NCI-H774 (cell line): ENCODE data around the gene TPM2.

Experiments used
- DNase-seq: peaks from one replicate; lab custom pipeline; 2025; lab: John Stamatoyannopoulos, UW

TPM2 gene

DNA sequence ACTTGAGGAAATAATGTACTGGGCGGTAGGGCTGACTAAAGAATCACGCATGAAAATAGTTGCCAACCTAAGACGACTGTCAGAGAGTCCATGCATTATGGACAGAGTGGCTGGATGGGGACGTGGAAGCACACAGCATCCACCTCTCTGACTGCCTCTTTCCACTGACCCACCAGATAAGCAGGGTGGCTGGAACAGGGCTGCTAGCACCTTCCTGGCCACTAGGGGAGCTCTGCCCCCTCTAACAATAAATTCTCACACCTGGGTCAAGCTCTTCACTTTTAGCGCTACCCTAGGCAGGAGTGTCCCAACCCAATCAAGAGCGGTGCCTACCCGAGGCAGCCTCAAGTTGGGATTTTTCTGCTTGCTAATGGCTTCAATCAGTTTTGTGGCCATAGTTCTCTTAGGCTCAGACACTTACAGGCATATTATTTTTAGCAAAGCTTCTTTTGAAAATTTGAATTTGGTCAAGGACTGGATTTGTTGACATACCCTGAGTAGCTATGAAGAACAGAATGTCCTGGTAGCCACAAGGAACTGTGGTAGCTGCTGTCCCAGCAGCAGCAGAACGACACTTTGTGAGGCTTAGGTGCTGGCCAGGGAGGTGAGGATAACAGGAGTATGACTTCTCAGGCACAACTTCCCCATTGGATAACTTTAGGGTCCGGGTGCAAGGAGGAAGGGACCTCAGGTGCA lies 6.9 kb upstream of the TPM2 start:
- DNase-seq = peak; percentile 3

DNA sequence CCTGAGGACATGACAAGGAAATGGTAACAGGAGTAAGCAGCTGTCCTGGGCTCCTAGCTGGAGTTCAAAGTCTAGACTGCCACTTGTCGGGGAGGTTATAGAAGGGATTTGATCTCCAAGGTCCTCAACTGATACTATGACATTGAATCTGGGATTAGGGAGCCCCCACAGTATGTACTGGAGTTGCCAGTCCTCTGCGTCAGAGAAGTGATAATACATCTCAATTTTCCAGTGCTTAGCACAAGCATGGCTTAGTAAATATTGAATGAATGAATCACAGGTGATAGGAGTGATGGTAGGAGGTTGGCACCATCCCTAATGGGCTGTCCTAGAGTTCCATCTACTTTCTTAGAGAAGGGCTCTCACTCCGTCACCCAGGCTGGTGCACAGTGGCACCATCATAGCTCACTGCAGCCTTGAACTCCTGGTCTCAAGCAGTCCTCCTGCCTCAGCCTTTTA lies 6.2 kb upstream of the TPM2 start:
- DNase-seq = no peak

DNA sequence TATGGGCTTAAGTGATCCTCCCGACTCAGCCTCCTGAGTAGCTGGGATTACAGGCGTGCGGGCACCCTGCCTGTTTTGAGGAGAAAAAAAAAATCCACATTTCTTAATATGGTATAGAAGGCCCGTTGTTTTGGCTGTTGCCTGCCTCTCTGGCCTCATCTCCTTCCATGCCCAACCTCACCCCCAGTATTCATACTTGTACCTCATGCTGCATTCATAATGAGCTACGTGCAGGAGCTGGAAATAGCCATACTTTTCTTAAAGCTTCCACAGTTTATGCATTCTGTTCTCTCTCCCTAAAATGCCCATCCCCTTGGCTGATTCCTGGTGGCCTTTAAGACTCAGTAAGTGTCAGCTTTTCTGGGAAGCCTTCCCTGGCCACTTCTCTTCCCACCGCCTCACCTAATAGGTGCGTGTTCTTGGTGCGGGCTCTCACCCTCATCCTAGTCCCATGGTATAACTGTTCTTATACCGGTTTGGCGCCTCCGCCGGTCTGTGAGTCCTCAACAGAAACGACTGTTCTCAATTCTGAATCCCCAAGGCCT lies 2.1 kb upstream of the TPM2 start:
- no peak for DNase-seq

DNA sequence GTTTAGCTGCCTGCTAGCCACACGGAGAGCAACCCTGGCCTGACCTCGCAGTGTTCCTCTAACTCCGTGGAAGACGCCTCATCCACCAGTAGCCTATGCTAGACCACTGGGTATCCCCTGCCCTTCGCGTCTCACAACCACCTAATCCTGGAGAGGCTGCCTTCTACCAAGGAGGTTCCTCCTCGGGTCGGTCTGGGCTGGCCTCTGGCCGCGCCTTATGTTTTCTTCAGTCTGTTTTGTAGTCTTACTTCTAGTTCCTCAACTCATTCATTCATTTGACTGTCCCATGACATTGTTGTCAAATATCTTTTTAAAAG lies 1.6 kb upstream of the TPM2 start:
- no peak for DNase-seq

DNA sequence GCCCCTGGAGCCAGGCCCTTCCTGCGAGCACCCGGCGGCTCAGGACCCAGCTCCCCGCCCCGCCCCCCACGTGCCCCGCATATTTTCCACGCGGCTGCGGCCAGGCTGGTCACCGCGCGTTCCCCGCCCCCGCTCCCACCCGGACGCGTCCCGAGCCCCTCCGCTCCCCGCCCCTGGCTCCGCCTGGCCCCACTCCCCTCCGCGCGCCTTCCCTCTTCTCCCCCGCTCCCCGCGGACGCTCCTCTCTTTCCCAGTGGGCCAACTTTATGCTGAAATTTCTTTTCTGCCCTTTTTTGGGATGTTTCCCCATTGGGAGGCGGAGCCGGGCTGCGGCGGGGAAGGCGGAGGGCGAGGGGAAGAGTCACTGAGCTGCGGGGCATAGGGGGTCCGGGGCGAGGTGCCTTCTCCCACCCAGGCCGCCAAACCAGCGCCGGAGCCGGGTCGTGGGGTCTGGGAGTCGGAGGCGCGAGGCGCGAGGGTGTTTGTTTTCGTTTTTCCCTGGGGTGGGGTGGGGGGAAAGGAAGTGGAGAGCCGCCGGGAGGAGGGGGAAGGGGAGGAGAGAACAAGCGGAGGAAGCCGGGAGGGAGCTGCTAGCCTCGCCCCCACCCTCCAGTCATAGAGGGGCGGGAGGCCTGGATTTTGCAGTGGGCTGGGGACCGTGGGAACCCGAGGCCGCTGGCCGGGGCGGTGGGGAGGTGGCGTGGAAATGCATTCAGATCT lies 1.0 kb upstream of the TPM2 start:
- DNase-seq = peak; percentile 6

DNA sequence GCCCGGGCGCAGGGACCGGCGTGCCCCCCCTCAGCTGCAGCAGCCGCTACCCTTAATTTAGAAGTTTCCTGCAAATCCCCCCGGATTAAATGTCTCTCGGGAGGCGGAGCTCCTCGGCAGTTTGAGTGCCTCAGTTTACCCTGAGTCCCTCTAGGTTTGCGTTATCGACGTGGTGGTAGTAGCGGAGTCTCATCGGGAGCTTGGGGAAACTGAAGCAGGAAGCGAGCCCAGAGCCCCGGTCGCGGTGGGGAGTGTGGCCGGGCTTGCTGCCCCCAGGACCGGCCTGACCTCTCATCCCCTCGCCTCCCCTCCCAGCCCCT lies 529 bp upstream of the TPM2 start:
- no peak for DNase-seq

DNA sequence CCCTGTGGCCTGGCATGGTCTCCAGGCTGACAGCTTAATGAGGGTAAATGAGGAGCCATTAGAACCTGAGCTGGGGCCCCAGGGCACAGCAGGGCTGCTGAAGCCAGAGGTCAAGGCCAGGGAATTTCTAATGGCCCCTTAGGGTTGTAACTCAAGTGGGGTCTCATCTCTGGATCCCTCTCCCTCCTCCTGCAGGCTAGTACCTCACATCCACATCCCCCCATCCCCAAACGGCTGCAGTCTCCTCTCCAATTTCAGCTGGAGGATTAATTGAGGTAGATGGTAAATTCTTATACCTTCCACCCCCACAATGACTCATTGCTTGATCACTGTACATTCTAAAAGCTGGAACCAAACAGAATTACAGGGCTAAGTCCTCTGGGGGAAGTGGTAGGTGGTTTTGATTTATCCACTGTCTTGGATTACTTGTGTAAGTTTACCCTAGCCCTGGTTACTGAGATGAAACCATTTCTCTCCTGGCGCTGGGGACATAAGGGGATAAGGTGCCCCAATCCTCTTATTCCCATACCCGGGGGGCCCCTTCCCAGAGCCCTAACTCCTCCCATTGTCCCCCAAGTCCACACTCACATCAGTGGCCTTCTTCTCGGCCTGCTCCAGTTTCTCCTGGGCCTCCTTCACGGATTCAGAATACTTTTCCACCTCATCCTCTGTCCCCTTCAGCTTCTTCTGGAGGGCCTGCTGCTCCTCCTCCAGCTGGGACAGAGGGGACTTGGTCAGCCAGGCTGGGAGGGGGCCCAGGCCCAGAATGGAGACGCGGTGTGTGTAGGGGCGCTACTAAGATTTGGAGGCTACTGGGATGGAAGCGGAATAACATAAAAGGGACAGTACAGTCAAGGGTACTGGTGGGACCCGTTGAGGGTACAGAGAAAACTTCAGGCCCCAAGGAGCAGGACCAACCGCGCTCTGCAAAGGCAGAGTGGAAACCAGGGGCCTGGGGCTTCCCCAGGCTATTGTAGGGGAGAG lies 875 bp downstream of the TPM2 start:
- DNase-seq = no peak

DNA sequence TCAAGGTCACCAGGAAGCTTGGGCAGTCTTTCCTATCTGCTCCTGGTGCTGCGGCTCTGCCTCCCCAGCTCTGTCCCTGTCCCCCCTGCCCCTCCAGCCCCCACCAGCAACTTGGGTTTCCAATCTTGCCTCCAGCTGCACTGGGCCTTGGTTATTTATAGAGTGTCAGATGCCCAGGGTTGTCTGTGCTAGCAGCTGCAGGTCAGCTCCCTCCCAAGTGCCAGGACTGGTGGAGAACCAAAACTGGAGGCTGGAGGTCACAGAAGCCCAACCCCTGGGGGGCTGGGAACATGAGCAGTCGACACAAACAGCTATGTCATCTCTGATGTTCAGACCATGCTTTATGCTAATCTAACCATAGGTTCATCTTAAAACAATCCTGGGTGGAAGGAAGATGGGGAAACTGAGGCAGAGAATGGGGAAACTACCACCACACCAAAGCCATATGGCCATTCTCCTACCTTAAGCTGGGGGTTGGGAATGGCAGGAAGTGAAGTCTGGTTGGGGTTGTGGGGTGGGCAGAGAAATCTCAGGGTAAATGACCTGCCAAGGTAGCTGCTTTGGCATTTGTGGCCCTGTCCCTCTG lies 1.7 kb downstream of the TPM2 start:
- DNase-seq = no peak

DNA sequence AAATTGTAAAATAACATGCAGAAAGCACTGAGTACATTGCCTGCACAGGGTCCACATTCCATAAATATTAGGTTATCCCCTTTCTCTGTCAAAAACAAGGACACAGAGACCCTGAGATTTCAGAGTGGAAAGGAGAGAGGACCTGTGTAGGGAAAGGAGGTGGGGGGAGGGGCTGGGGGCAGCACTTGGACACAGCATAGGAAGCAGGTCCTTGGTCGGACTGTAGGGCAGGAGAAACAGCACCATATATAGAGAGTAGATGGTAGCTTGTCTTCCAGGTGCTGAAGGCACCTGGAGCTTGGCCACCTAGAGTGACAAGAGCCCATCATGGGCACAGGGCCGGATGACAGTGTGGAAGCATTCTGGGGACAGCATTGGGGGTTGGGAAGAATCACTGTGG lies 2.4 kb downstream of the TPM2 start:
- no peak for DNase-seq

DNA sequence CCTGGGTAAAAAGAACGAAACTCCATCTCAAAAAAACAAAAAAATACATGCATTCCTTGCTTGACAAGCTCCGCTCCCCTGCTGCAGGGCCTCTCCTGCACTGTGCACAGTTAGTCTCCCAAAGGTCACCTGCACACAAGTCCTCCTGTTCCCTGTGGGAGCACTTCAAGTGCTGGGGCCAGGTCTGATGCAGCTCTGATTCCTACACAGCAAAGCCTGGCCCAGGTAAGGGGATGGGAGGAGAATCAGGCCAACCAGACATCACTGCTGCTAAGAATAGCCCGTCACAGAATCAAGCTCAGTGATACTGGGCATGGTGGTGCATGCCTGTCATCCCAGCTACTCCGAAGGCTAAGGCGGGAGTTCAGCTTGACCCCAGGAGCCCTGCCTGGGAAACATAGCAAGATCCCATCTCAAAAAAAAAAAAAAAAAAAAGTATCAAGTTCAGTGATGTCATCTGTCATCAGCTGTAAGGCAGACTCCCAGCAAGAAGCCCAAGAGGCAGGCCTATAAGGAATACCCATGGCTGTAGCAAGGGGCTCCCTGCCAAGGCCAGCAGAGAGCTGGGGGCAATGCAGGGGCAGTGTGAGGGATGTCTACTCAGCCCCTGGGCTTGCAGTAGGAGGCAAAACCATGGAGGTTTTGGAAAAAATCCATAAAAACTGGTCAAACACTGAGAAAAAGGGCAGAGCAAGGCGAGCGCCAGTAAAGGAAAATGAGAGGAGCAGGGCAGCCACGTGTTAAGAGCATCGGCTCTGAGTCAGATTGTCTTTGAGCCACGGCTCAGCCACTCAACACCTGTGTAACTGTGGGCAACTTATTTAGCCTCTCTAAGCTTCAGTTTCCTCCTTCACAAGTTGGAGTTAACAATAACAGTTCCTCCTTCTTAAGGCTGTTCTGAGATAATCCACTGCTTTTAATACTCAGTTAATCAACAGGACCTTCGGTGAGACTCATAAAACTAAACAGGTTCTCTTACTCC lies 3.2 kb downstream of the TPM2 start:
- no peak for DNase-seq

DNA sequence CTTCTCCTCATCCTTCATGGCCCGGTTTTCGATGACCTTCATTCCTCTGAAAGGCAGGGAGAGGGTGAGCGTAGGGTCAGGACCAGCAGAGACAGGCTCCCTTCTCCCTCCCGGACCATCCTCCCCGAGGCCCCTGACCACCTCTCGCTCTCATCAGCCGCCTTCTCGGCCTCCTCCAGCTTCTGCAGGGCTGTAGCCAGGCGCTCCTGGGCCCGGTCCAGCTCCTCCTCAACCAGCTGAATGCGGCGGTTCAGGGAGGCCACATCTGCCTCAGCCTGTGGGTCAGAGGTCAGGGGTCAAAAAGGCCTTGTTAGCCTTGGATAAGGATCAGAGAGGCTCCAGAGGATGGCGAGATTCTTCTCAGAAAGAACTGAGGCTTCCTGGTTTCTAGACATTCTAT lies 4.2 kb downstream of the TPM2 start:
- DNase-seq = no peak

DNA sequence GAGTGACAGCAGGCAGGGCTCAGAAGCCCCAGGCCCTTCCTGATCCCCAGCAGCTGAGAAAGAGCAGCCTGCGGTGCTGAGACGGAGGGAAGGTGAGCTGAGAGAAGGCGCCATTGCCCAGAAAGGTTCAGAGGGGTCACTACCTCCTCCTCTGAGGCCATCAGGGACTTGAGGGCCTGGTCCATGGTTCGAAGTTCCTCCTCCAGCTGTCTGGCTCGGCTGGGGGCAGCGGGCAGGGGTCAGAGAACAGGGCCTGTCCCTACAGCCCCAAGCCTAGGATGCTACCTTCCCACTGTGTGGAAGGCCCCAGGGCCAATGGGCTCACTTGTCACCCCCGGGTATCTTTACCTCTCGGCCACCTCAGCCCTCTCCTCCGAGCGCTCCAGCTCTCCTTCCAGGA lies 4.8 kb downstream of the TPM2 start:
- no peak for DNase-seq

DNA sequence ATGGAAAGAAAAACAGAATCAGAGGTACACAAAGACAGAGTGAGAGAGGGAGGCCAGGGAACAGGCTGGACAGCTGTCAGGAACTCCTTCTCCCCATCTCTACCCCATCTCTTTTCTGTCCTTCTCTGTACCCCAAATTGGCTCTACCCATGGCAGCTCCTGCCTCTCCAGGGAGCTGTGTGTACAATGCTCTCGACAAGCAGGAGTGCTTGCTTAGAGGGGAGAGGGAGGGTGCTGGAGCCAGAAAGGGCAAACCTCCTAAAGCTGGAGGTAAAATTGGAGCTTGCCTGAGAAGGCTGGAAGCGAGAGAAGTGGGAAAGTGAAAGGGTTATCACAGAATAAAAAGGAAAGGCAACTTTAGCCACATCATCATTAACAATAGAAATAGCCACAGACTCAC lies 6.4 kb downstream of the TPM2 start:
- no peak for DNase-seq

DNA sequence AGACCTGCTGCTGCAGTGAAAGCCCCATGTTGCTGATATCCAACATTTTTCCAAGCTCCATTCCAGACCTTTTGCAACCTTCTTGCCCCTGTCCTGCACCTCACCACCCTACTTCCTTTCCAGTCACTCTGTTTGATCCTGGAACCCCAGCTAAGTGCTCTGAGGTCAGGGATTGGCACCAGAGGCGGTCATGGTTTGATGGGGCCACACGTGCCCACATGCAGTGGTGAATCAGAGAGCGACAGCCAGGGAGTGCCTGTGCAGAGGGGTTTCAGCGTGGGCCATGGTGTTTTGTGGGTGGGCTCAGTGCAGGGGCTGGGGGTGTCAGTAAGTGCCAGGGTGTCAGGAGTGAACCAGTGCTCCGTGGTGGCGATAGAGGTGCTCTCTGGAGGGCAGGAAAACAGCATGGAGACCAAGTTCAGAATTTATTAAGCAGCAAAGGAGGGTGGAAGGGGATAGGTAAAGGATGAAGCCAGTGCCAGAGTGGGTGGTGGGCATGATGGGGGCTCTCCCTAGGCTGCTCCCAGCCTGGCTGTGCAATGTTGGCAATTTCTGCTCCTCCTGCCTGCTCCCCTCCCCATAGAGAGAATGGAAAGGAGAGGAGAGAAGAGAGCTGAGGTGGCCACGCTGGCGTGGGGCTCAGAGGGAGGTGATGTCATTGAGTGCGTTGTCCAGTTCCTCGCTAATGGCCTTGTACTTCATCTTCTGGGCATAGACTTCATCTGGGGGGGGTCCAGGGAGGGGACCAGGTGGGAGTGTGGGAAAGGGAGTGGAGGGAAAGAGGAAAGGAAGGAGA lies 7.0 kb downstream of the TPM2 start:
- no peak for DNase-seq

DNA sequence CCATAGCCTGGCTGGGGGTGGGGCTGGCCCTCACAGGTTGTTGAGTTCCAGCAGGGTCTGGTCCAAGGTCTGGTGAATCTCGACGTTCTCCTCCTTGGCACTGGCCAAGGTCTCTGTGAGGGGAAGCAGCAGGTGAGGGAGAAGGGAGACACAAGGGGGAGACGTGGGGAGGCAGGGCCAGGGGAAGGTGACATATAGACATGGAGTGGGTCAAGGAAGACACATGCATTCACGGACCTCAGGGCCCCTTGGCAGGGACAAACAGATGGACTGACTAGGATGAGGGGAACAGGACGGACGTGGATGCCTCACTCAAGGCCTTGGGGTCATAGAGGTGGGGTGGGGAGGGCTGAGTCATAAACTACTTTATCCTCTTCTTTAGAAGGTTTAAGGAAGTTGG lies 7.7 kb downstream of the TPM2 start:
- DNase-seq = no peak

DNA sequence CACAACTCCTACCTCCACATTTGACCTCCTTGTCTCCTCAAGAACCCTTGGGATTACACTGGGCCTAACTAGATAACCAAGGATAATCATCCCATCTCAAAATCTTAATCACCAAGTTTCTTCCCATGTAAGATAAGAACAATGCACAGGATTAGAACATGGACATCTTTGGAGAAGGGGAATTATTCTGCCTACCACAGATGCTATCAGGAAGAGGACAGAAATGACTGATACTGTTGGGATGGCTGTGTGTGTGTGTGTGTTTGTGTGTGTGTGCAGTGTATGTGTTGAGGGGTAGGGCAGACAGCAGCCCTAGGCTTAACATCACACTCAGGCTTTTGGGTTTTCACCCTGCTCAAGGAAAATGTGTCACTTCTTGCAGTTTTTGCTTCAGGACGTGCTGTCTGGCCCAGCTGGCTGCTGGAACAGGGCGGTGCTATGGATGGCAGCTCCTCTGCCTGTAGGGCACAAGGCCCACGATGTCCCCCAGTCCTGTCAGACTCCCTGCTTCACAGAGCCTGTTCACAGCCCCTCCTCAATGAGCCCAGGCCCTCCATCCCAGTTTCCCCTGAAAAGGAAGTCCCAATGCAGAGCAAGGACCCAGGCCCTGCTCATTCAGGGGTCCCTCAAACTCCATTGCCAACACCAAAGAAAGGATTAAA lies 8.3 kb downstream of the TPM2 start:
- DNase-seq = no peak

DNA sequence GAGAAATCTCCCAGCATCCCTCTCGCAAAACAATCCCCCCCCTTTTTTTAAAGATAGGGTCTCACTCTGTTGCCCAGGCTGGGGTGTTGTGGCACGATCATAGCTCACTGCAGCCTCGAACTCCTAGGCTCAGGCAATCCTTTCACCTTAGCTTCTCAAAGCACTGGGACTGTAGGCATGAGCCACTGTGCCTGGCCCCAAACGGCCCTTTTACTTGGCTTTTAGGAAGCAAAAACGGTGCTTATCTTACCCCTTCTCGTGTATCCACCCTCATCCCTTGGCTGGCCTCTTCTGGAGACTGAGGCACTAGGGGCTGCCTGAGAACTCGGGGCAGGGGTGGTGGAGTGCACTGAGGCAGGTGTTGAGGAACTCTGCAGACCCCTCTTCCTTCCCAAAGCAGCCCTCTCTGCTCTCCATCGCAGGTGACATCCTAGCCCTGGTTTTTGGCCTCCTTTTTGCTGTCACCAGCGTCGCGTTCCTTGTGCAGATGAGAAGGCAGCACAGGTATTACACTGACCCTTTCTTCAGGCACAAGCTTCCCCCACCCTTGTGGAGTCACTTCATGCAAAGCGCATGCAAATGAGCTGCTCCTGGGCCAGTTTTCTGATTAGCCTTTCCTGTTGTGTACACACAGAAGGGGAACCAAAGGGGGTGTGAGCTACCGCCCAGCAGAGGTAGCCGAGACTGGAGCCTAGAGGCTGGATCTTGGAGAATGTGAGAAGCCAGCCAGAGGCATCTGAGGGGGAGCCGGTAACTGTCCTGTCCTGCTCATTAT lies 9.2 kb downstream of the TPM2 start:
- no peak for DNase-seq

DNA sequence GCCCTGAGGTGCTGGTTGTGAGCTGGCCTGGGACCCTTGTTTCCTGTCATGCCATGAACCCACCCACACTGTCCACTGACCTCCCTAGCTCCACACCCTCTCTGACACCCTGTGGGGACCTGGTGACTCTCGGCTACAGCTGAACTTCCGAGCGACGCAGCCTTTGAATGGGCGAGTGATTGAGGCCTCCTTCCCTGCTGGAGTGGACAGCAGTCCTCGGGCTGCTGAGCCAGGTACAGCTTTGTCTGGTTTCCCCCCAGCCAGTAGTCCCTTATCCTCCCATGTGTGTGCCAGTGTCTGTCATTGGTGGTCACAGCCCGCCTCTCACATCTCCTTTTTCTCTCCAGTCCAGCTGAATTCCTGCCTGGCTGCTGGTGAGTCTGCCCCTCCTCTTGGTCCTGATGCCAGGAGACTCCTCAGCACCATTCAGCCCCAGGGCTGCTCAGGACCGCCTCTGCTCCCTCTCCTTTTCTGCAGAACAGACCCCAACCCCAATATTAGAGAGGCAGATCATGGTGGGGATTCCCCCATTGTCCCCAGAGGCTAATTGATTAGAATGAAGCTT lies 9.9 kb downstream of the TPM2 start:
- no peak for DNase-seq

DNA sequence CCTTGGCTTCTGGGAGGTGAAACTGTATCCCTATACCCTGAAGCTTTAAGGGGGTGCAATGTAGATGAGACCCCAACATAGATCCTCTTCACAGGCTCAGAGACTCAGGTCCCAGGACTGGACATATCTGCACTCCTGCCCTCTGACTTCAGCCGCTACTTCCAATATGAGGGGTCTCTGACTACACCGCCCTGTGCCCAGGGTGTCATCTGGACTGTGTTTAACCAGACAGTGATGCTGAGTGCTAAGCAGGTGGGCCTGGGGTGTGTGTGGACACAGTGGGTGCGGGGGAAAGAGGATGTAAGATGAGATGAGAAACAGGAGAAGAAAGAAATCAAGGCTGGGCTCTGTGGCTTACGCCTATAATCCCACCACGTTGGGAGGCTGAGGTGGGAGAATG lies 10.6 kb downstream of the TPM2 start:
- no peak for DNase-seq
